ENCODE measurements around the gene HSD17B2.

DNA sequence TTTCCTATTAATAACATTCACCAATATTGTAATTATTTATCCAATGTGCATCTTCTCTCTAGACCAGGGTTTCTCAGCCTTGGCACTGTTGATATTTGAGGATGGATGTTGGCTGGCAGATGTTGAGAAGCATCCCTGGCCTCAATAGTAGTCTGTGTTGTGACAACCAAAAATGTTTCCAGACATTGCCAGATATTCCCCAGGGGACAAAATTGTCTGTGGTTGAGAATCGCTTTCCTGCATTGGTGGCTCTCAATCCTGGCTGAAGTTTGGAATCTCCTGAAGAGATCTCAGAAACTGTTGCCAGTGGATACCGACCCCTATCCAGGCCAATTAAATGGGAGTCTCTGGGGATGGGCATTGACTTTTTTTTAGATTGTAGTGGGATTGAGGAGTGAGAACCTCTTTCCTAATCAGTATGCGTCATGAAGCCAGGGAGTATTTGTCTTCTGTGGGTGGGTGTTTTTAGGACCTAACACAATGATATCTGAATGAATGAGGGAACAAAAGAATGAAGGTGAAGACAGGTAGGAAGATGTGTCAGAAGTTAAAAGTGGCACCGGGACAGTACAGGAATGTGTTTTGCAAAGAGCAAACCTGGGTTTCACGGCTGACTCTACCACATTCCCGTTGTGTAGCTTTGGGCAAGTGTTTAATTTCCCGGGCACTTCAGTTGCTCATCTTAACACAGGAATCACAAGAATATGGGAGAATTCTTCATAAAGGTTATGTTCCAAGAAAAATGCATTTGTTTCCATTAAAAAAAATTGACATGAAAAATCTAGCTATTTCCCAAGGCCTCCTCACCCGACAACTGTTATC is 24.3 kb downstream of the HSD17B2 start:
- no peak for TF ChIP-seq POLR2A (IDR thresholded peaks at IDR 0.05; ENCODE audit: low read depth, low read length)
- no peak for TF ChIP-seq RAD21 (IDR thresholded peaks at IDR 0.05; ENCODE audit: low read length)
- TF ChIP-seq BHLHE40 (IDR thresholded peaks at IDR 0.05; ENCODE audit: low read depth, low read length), result no peak
- TF ChIP-seq, protein P1, sequence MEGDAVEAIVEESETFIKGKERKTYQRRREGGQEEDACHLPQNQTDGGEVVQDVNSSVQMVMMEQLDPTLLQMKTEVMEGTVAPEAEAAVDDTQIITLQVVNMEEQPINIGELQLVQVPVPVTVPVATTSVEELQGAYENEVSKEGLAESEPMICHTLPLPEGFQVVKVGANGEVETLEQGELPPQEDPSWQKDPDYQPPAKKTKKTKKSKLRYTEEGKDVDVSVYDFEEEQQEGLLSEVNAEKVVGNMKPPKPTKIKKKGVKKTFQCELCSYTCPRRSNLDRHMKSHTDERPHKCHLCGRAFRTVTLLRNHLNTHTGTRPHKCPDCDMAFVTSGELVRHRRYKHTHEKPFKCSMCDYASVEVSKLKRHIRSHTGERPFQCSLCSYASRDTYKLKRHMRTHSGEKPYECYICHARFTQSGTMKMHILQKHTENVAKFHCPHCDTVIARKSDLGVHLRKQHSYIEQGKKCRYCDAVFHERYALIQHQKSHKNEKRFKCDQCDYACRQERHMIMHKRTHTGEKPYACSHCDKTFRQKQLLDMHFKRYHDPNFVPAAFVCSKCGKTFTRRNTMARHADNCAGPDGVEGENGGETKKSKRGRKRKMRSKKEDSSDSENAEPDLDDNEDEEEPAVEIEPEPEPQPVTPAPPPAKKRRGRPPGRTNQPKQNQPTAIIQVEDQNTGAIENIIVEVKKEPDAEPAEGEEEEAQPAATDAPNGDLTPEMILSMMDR (conservative IDR thresholded peaks at IDR 0.05; ENCODE audit: low read depth, low read length), result no peak
- TF ChIP-seq RCOR1 (IDR thresholded peaks at IDR 0.05; ENCODE audit: insufficient replicate concordance, low read length), result no peak
- TF ChIP-seq RFX5 (IDR thresholded peaks at IDR 0.05; ENCODE audit: low read depth, low read length), result no peak
- TF ChIP-seq, protein P2, sequence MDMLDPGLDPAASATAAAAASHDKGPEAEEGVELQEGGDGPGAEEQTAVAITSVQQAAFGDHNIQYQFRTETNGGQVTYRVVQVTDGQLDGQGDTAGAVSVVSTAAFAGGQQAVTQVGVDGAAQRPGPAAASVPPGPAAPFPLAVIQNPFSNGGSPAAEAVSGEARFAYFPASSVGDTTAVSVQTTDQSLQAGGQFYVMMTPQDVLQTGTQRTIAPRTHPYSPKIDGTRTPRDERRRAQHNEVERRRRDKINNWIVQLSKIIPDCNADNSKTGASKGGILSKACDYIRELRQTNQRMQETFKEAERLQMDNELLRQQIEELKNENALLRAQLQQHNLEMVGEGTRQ (IDR thresholded peaks at IDR 0.05; ENCODE audit: low read depth, low read length), result no peak
- no peak for TF ChIP-seq MXI1 (IDR thresholded peaks at IDR 0.05; ENCODE audit: borderline replicate concordance, low read depth, low read length)
- no peak for TF ChIP-seq CHD1 (IDR thresholded peaks at IDR 0.05; ENCODE audit: low read depth, low read length)
- no peak for TF ChIP-seq CEBPB (IDR thresholded peaks at IDR 0.05; ENCODE audit: low read depth, low read length)

Data from IMR-90 (cell line).